Endothelial cell (in vitro differentiated cells): Measurements from ENCODE around the gene AP3S1. TPM values are rescaled to one million over a fixed set of nuclear protein-coding genes. Genes with fewer than 3 reads are reported as not detected.

Source experiments
- DNase-seq: peaks from one replicate; pipeline ENCODE4 v3.0.0; 2021; ENCODE audit warnings: low spot score
- H3K27ac Mint-ChIP-seq: one replicate; pipeline ENCODE4 v1.8.0; 2021; ENCODE audit warnings: mixed read lengths, inconsistent platforms; ENCODE audit not compliant: unreplicated experiment
- H3K27me3 Mint-ChIP-seq: one replicate; pipeline ENCODE4 v1.8.0; 2021; ENCODE audit warnings: mild to moderate bottlenecking, moderate library complexity, mixed read lengths, inconsistent platforms; ENCODE audit not compliant: unreplicated experiment
- H3K36me3 Mint-ChIP-seq: one replicate; pipeline ENCODE4 v1.8.0; 2021; ENCODE audit warnings: mild to moderate bottlenecking, low read depth, mixed read lengths, inconsistent platforms; ENCODE audit not compliant: unreplicated experiment
- H3K4me1 Mint-ChIP-seq: one replicate; pipeline ENCODE4 v1.8.0; 2021; ENCODE audit warnings: mild to moderate bottlenecking, mixed read lengths, inconsistent platforms; ENCODE audit not compliant: unreplicated experiment
- H3K4me3 Mint-ChIP-seq: one replicate; pipeline ENCODE4 v1.8.0; 2021; ENCODE audit warnings: mild to moderate bottlenecking, mixed read lengths, inconsistent platforms; ENCODE audit not compliant: unreplicated experiment
- H3K9me3 Mint-ChIP-seq: one replicate; pipeline ENCODE4 v1.8.0; 2021; ENCODE audit warnings: mixed read lengths, inconsistent platforms; ENCODE audit not compliant: unreplicated experiment
- total RNA-seq: library from RNA; stranded (reverse); fragmentation: NEBNext Ultra II Directional; extraction: Animal tissue kit (Norgen Biotek cat#: 25700); gene quantifications from one replicate; pipeline ENCODE4 v1.2.1, GENCODE V29; 2021; ENCODE audit not compliant: unreplicated experiment
- TF ChIP-seq, protein P1 (sequence below): fragments of 200-600 bp; sonication (generic); IDR thresholded peaks from one replicate; pipeline ENCODE4 v1.5.0; 2021; ENCODE audit warnings: antibody characterized with exemption; ENCODE audit not compliant: unreplicated experiment

Gene AP3S1
- total RNA-seq, 1 donor from 2014 or later, result 118 TPM

DNA sequence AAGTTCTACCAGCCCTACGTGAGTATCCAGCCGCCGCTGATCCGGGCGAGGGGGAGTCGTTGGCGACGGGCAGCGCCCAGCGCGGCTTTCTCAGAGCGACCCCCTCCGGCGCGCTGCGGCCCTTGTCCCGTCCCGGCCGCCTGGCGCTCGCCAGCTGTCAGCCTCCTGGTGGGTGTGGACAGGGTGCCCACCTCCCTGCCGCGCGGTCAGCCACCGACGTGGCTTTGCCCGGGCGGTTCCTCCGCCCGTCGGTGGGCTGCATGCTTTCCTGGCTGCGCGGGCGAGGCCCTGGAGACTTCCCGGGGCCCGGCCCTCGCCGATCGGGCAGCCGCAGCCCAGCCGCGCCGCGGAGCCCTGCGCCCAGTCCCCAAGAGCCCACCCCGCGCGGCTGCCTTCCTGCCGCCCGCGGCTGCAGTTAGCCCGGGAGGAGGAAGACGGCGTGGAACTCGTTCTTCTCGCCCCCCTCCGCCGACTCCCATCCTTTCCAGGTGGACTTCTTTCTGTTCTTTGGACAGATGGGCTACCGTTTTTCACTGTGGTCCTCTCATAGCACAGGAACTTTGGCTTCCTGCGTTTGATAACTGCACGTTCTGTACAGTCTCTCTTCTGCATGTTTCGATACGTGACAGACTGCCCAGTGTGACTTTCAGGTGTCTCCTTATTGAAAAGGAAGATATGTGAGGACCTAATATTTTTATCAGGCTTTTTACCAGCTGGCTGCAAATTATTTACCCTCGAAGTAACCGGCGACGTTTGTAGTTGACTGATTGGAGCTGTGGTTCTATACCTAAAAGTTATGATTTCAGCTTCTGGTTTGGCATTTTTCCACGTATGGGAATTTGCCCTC, 577 bp downstream of the AP3S1 start:
- peak overlapping the region; percentile 98 for H3K4me3 Mint-ChIP-seq
- no peaks in the 10 kb centered on the region for H3K9me3 Mint-ChIP-seq
- peak overlapping the region; percentile 92 for H3K27ac Mint-ChIP-seq
- TF ChIP-seq, protein P1, sequence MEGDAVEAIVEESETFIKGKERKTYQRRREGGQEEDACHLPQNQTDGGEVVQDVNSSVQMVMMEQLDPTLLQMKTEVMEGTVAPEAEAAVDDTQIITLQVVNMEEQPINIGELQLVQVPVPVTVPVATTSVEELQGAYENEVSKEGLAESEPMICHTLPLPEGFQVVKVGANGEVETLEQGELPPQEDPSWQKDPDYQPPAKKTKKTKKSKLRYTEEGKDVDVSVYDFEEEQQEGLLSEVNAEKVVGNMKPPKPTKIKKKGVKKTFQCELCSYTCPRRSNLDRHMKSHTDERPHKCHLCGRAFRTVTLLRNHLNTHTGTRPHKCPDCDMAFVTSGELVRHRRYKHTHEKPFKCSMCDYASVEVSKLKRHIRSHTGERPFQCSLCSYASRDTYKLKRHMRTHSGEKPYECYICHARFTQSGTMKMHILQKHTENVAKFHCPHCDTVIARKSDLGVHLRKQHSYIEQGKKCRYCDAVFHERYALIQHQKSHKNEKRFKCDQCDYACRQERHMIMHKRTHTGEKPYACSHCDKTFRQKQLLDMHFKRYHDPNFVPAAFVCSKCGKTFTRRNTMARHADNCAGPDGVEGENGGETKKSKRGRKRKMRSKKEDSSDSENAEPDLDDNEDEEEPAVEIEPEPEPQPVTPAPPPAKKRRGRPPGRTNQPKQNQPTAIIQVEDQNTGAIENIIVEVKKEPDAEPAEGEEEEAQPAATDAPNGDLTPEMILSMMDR, result no peak
- H3K27me3 Mint-ChIP-seq, result peaks cover 16% of the 10 kb centered on the region
- peak; percentile 75 for DNase-seq
- H3K36me3 Mint-ChIP-seq, result peaks cover 7% of the 10 kb centered on the region
- H3K4me1 Mint-ChIP-seq, result peaks cover 41% of the 10 kb centered on the region

DNA sequence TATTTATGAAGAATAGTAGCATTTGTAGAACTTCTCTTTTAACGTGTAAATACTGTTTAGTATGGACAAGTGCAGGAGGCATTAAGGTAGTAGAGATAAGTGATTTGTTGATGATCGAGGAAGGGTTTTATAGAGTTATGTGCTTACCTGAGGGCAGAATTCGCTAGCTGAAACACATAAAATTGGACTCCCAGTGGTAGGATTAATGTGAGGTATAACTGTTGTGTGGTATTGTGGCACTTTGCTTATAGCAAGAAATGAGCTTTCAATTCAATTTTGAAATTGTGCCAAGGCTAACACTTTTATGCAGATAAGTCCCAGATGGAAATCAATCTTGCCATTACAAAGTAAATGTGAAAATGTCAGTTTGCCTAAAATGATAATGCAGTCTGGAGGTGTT, 1.2 kb downstream of the AP3S1 start:
- Mint-ChIP-seq H3K9me3 (no peaks in the 10 kb centered on the region), H3K27me3 (peaks cover 16% of the 10 kb centered on the region), H3K4me3 (peak overlapping the region; percentile 98), H3K36me3 (peaks cover 7% of the 10 kb centered on the region), H3K4me1 (peaks cover 41% of the 10 kb centered on the region), H3K27ac (peak overlapping the region; percentile 92)
- DNase-seq, result no peak
- TF ChIP-seq, protein P1, result no peak

DNA sequence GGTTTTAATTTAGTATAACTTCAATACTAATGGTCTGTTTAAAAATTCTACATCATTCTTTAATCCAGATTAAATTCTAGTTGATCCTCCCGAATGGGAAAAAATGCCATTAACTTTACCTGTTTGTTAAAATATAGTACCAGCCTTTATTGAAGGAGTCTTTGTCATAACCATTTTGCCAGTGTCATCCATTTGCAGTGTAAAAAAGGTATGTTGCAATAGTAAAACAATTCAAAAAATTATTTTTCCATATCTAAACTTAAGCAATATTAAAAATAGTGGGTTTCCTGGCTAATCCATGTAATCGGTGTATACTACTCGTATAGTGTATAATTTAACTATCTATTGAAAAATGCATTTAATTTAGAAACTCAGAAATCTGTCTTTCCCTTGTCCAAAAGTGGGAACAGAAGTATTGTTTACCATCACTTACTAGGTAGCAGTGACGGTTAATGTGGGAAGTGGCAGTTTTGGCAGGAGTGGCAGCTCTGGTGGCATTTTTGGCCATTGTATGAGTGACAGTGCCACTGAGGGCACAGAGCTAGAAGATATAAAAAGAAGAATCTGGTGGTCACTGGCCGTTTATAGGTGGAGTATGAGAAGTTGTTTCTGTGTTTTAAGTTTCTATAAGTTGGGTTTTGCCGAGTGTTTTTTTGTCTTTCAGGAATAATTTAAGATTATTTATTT, 1.9 kb downstream of the AP3S1 start:
- Mint-ChIP-seq H3K4me3 (peak overlapping the region; percentile 98), H3K4me1 (peaks cover 41% of the 10 kb centered on the region), H3K36me3 (peaks cover 7% of the 10 kb centered on the region), H3K27me3 (peaks cover 16% of the 10 kb centered on the region), H3K27ac (peak overlapping the region; percentile 76), H3K9me3 (no peaks in the 10 kb centered on the region)
- DNase-seq, result no peak
- TF ChIP-seq, protein P1, result no peak

DNA sequence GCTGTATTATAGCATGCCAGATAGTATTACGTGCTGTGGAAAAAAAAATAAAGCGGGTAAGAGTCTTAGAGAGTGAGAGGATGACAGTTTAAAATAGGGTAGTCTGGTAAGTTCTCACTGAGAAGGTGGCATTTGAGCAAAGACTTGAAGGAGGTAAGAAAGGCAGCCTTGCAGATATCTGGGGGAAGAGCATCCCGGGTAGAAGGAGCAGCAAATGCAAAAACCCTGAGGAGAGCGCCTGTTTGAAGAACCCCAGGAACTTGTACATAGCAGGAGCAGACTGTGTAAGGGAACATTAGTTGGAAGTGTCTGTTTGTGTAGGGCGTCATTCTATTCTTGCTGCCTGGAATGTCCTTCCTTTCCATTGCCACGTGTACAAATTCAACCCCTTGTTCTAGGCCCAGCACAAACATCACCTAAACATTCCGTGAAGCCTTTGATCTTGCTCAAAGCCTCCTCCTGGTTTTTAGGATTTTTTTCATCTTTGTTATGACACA, 2.6 kb downstream of the AP3S1 start:
- peak overlapping the region; percentile 53 for H3K4me3 Mint-ChIP-seq
- peaks cover 41% of the 10 kb centered on the region for H3K4me1 Mint-ChIP-seq
- H3K27me3 Mint-ChIP-seq, result peaks cover 16% of the 10 kb centered on the region
- H3K27ac Mint-ChIP-seq, result peak overlapping the region; percentile 85
- peaks cover 7% of the 10 kb centered on the region for H3K36me3 Mint-ChIP-seq
- TF ChIP-seq, protein P1, result no peak
- no peaks in the 10 kb centered on the region for H3K9me3 Mint-ChIP-seq
- no peak for DNase-seq

DNA sequence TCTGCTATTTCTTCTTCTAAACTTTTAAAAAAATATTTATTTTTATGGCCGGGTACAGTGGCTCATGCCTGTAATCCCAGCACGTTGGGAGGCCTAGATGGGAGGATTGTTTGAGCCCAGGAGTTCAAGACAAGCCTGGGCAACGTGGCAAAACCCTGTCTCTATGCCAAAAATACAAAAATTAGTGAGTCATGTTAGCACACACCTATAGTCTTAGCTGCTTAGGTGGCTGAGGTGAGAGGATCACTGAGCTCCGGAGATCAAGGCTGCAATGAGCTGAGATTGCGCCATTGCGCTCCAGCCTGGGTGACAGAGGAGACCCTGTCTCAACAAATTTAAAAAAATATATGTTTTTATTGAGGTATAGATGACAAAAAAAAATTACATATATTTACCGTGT, 5.6 kb downstream of the AP3S1 start:
- Mint-ChIP-seq H3K36me3 (peaks cover 4% of the 10 kb centered on the region), H3K9me3 (no peaks in the 10 kb centered on the region), H3K27me3 (peaks cover 11% of the 10 kb centered on the region), H3K4me3 (no peak overlapping the region), H3K4me1 (peaks cover 46% of the 10 kb centered on the region), H3K27ac (no peak overlapping the region)
- no peak for DNase-seq
- TF ChIP-seq, protein P1, result no peak
